Osteocyte (in vitro differentiated cells): Measurements from ENCODE around the gene TPCN1. TPM values are rescaled to one million over a fixed set of nuclear protein-coding genes. Genes with fewer than 3 reads are reported as not detected.

Experiments
- DNase-seq: peaks from one replicate; pipeline ENCODE4 v3.0.0; 2021; ENCODE audit warnings: mixed read lengths; ENCODE audit not compliant: unreplicated experiment; ENCODE audit errors: extremely low spot score
- H3K27ac Mint-ChIP-seq: one replicate; pipeline ENCODE4 v1.8.0; 2021; ENCODE audit warnings: mild to moderate bottlenecking, mixed read lengths; ENCODE audit not compliant: unreplicated experiment
- H3K27me3 Mint-ChIP-seq: one replicate; pipeline ENCODE4 v1.8.0; 2021; ENCODE audit warnings: mixed read lengths; ENCODE audit not compliant: unreplicated experiment
- H3K36me3 Mint-ChIP-seq: one replicate; pipeline ENCODE4 v1.8.0; 2021; ENCODE audit warnings: mixed read lengths; ENCODE audit not compliant: unreplicated experiment
- H3K4me1 Mint-ChIP-seq: one replicate; pipeline ENCODE4 v1.8.0; 2021; ENCODE audit warnings: mixed read lengths; ENCODE audit not compliant: unreplicated experiment
- H3K4me3 Mint-ChIP-seq: one replicate; pipeline ENCODE4 v1.8.0; 2021; ENCODE audit warnings: mild to moderate bottlenecking, moderate library complexity, mixed read lengths; ENCODE audit not compliant: unreplicated experiment
- H3K9me3 Mint-ChIP-seq: one replicate; pipeline ENCODE4 v1.8.0; 2021; ENCODE audit warnings: mixed read lengths; ENCODE audit not compliant: unreplicated experiment
- CTCF ChIP-seq: fragments of 200-600 bp; sonication (generic); IDR thresholded peaks from 2 replicates; pipeline ENCODE4 v1.5.0; 2021; ENCODE audit warnings: antibody characterized with exemption, mild to moderate bottlenecking, moderate library complexity
- total RNA-seq: library from RNA; stranded (reverse); gene quantifications from 2 replicates; pipeline ENCODE4 v1.2.1, GENCODE V29; 2021

TPCN1 gene
- total RNA-seq, 1 donor from 2014 or later: 80.6 TPM

DNA sequence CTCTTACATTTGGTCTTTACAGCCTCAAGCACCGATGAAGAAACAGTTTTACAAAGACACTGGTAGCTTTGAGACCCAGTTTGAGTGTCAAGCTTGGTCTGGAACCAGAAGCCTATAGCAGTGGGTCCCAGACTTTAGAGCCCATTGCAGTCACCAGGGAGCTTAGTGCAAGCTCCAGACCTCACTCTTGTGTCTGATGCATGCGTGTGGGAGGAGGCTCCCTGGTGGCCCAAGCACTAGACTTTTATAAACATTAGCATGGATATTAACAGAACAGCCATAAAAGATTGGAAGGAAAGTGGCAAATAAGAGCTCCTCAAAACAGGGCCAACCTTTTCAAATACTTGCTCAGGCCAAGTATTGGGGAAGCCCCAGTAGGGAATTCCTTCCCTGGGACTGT is 68.1 kb downstream of the TPCN1 start:
- Mint-ChIP-seq H3K4me3 (no peak overlapping the region), H3K27ac (no peak overlapping the region), H3K4me1 (peaks cover 3% of the 10 kb centered on the region), H3K27me3 (no peaks in the 10 kb centered on the region), H3K9me3 (no peaks in the 10 kb centered on the region), H3K36me3 (peaks cover 48% of the 10 kb centered on the region)
- no peak for DNase-seq
- TF ChIP-seq CTCF: no peak

GRCh38 chr12:113290506-113290905 is 69.2 kb downstream of the TPCN1 start:
- H3K9me3 Mint-ChIP-seq: no peaks in the 10 kb centered on the region
- H3K27me3 Mint-ChIP-seq: no peaks in the 10 kb centered on the region
- TF ChIP-seq CTCF: no peak
- peaks cover 42% of the 10 kb centered on the region for H3K36me3 Mint-ChIP-seq
- no peak overlapping the region for H3K4me3 Mint-ChIP-seq
- no peak overlapping the region for H3K27ac Mint-ChIP-seq
- H3K4me1 Mint-ChIP-seq: peaks cover 4% of the 10 kb centered on the region
- DNase-seq: no peak

DNA sequence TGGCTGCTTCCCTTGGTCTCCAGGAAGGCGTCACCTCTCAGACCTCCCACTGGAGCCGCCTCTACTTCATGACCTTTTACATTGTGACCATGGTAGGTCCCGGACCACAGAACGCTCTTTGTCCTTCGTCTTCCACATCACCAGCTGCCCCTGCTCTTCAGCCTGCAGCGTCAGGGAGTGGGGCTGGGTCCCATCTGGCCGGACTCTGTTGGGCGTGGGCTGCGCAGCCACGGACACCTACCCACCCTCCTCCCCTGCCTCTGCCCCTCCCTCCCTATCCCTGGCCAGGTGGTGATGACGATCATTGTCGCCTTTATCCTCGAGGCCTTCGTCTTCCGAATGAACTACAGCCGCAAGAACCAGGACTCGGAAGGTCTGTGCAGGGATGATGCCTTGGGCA is 70.3 kb downstream of the TPCN1 start:
- Mint-ChIP-seq H3K9me3 (no peaks in the 10 kb centered on the region), H3K27me3 (no peaks in the 10 kb centered on the region), H3K4me3 (no peak overlapping the region), H3K27ac (no peak overlapping the region), H3K4me1 (peaks cover 4% of the 10 kb centered on the region), H3K36me3 (peaks cover 42% of the 10 kb centered on the region)
- TF ChIP-seq CTCF: no peak
- no peak for DNase-seq

- DNase-seq: no peak
- Mint-ChIP-seq H3K36me3 (peaks cover 45% of the 10 kb centered on the region), H3K4me1 (peaks cover 4% of the 10 kb centered on the region), H3K27me3 (no peaks in the 10 kb centered on the region), H3K9me3 (no peaks in the 10 kb centered on the region), H3K27ac (no peak overlapping the region), H3K4me3 (no peak overlapping the region)
- TF ChIP-seq CTCF: no peak
Measured at GRCh38 chr12:113292091-113292490, 70.8 kb downstream of the TPCN1 start.

GRCh38 chr12:113292547-113292946 is 71.3 kb downstream of the TPCN1 start:
- H3K27me3 Mint-ChIP-seq: no peaks in the 10 kb centered on the region
- no peak for TF ChIP-seq CTCF
- H3K4me1 Mint-ChIP-seq: peaks cover 4% of the 10 kb centered on the region
- no peak overlapping the region for H3K4me3 Mint-ChIP-seq
- no peaks in the 10 kb centered on the region for H3K9me3 Mint-ChIP-seq
- no peak for DNase-seq
- H3K36me3 Mint-ChIP-seq: peaks cover 45% of the 10 kb centered on the region
- no peak overlapping the region for H3K27ac Mint-ChIP-seq
